Fibroblast of skin of back (primary cell): Measurements from ENCODE around the gene CAMTA1.
A peak's percentile ranks its signal among the peaks of the same experiment; 100 is the strongest.

ENCODE experiments used
- DNase-seq: peaks from one replicate; pipeline ENCODE4 v3.0.0-alpha.2; 2013

The CAMTA1 gene

DNA sequence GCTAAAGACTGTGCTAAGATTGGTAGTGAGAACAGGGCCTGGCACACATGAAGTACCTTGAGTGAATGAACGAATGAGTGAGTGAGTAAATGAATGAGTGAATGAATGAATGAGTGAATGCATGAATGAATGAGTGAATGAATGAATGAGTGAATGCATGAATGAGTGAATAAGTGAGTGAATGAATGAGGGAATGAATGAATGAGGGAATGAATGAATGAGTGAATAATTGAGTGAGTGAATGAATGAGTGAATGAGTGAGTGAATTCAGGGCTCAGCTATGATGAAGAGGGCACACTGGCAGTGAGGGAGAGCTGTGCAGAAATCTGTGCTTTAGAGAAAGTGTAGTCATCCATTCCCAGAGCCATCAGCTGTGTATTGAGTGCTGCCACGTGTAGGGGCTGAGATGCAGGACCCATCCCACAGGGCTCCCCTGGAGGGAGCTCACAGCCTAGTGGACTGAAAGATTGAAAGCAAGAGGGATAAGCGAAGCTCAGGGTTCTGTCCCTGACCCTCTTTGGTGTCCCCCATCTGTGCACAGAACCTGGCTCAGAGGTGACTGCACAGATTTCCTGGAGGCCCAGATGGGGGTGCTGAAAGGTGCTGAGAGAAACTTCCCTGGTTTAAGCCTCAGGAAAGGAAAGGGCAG, 767.9 kb downstream of the CAMTA1 start:
- DNase-seq, result no peak

DNA sequence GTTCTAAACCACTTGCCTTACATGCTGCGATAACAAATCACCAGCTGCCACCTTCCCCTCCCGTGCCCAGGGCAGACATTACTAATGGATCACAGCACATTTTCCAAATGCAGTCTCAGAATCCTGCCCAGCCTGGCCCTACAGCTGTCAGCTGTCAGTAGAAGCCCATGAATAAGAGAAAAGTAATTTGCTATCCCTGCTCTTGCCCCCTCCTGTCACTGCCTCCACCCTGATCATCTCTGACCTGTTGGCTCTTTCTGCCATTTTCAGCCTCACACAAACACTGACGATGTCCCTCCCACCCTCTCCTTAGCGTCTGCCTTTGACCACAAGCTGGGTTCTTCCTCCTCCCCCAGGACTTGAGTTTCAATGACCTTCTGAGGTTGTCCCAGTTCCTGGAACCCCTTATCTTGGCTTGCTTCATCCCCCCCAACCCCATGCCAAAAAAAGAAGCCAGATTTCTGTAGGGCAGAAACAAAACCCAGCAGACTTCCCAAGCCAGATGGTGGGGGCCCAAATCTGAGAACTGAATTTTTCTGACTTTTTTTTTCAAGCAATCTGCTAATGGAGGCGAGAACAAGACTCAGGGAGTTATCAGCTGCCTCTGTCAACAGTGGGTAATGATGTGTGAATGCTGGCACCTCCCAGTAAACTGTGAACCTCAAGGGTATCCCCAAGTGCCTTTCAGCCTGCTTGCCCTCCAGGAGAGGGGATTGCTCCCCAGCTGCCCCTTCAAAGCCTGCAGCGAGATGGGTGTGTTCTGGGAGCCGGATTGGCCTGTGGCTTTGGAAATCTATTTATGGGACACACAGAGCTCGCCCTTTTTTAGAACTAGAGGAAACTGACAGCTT, 769.4 kb downstream of the CAMTA1 start:
- no peak for DNase-seq

DNA sequence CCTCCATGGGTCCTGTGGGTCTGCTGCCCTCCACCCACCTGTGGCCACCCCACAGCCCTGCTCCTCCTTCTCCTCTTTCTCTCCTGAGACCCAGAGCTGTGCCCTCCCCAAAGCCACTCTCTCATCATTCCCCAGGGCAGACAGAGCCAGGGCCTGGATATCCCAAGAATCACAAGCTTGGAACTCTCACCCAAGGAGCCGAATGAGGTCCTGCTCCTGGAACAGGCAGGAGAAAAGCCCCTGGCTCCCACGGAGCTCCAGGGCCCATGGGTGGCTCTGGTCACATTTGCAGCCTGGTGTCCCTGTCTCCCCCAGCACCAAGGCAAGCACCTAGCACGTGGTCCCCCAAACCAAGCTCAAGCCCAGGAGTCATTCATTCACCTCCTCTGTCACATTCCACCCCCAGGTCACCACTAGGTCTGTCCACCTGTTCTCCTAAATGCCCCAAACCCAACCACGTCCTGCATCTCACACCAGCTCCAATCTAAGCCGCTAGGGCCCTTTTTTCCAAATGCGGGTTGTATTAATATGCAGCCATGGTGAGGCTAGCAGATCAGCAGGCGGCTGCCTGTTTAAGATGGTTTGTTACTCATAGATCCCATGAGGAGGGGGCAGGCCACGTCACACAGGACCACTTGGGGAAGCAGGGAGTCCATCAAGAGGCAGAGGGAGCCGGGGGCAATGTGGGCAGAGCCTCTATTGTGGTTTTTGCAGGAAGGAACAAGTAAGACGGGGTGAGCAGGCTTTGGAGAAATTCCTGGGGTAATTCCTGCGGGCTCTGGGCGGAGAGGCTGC, 770.3 kb downstream of the CAMTA1 start:
- DNase-seq, result no peak

DNA sequence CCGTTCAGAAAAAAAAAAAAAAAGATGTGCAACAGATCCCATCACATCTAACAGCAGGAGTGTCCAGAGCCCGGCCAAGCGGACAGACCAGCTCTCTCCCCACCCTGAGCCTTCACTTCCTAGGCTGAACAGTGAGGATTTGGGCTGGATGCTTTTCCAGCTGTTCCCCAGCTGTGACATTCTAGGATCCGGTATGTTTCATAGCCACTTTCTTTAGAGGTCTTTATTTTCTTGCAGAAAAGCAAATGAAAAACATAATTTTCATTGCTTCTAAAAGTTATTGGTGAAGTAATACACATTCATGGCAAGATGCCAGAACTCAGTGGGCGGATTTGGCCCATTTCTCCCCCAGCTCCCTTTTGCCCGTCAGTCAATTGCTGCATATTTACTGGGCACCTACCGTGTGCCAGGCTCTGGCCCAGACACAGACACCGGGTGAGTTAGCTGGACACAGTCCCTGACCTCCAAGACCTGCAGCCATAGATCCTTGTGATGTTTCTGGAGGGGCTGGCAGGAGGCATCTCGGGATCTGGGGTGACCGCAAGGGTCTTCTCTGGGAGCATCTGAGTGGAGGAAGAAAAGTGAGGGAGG, 772.1 kb downstream of the CAMTA1 start:
- no peak for DNase-seq

DNA sequence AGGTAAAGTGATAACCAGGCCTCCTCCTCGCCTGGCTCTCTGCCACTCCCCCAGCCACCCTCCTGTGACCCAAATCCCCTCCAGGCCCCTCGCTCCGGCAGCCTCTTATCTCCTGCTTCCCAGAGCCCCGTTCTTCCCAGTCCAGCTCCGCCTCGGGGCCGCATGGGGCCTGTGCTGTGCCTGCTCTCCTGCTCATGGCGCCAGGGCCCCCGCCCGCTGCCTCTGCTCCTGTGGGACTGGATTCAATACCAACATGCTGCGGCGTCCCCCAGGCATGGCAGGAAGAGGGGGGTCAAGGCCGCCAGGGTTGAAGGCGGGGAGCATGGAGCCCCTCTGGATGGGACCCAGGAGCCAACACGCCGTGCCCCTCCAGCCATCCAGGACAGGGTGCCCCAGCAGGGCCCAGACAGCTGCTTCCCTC, 772.8 kb downstream of the CAMTA1 start:
- no peak for DNase-seq

DNA sequence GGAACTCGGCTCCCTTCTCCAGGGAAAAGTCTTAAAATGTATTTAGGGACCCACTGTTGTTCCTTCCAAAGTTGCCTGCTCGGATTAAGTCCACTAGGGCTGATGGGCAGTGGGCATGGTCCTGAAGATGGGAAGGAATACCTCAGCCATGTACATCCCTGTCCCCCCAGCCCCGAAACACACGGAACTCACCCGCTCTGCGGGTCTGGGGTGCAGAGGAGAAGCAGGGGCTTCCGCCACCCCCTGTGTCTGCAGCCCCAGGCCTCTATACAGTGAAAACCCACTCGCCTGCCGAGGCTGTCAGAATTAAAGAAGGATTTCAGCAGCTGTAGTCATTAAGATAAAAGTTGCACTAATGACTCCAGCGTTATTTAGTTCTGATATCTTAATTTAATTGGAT, 773.2 kb downstream of the CAMTA1 start:
- DNase-seq, result no peak

DNA sequence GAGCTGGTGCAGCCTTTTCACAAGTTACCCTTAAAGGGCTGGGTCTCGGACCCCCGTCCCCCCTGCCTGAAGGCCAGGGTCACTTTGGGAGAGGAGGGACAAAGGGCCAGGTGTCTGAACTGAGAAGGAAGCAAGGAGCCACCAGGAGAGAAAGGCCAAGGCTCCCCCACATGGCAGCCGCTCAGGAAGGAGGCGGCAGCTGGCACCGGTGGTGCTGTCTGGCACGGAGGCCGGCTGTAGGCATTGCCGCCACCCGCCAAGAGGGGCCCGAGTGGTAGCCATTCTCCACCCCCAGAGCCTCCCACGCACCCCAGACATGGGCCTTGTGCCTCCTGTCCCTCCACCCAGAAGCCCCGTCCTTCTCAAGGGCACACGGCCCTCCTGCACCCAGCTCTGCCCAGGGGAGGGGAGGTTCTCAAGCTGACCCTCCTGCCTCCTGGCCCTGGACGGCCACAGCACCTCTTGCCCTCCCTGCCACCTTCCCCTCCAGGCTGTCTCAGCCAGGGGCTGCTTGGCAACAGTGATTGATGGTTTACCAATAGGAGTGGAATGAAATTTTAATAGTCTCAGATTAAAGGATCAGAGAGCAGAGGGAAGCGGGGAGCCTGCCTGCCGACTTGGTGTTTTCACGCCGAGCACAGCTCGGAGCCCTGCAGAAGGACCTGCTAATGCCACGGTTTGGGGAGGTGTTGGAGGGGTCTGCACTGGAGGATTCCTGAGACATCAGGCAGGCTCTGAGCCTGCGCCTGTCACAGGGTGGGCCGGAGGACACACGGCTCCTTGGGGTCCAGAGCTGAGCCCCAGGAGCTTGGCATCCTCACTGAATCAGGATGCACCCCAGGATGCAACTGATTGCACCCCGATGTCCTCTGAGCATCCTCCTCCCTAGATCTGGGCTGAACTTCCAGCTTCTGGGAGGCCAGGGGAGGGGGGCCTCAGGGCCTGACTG, 773.9 kb downstream of the CAMTA1 start:
- DNase-seq, result no peak

DNA sequence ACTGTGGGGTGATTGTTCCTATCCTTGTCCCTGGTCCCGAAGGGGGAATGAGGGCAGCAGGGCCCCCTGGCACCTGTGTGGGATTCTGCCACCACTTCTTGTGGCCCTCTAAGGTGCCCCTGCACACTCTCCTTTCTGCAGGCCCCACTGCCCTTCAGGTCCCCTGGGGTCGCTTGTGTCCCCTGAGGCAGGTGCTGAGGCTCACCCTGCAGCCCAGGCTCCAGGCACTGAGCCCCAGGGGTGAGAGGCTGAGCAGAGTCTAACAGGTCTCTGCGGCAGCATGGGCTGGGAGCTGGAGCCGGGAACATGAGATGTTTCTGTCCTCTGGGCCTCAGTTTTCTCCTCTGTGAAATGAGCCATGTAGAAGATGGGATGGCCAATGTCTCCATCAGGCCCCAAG, 774.9 kb downstream of the CAMTA1 start:
- no peak for DNase-seq

DNA sequence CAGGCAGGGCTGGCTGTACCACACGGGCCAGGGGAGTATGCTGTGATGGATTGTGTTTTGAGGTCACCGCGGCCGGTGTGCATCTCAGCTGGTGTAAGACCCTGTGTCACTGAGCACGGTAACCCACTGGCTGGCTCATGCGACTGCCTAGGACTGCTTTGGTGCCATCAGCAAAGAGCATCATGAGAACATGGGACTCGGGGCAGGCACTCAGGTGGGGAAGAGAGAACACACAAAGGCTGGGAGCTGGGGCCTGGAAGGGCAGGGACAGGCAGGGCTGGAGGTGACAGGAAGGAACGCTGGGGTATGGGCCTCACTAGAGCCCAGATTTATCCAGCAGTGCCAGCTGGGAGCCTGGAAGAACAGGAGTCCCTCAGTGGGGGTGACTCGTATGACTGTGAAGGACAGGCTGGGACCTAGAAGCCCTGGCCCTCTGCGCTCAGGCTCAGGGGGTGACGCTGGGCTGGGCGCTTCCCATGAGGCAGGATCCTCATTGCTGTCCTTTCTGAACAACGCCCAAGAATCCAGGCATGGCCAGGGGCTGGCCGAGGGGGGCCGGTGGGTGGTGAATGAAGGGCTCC, 775.4 kb downstream of the CAMTA1 start:
- no peak for DNase-seq

DNA sequence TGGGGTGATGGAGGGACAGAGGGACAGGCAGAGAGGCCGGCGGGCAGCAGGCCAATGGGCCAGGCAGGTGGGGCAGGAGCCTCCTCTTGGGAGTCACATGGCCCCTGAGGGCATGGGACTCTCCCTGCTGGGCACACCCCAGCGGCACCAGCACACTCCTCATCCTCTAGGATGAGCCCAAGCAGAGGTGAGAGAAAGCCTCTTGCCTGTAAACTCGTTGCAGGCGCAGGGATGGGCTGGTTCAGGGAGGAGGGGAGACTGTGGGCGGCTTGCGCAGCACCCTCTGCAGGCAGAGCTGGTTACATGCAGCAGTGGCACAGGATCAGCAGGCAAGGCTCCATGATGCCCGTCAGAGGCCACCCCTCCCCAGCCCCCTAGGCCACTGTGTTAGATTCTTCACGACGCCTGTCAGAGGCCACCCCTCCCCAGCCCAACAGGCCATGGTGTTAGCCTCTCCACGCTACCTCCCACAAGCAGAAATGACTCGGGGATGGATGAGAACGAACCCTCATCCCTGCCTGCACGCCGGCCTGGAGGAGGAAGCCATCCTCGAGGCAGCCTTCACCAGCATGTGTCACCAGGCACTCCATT, 776.2 kb downstream of the CAMTA1 start:
- peak; percentile 16 for DNase-seq

DNA sequence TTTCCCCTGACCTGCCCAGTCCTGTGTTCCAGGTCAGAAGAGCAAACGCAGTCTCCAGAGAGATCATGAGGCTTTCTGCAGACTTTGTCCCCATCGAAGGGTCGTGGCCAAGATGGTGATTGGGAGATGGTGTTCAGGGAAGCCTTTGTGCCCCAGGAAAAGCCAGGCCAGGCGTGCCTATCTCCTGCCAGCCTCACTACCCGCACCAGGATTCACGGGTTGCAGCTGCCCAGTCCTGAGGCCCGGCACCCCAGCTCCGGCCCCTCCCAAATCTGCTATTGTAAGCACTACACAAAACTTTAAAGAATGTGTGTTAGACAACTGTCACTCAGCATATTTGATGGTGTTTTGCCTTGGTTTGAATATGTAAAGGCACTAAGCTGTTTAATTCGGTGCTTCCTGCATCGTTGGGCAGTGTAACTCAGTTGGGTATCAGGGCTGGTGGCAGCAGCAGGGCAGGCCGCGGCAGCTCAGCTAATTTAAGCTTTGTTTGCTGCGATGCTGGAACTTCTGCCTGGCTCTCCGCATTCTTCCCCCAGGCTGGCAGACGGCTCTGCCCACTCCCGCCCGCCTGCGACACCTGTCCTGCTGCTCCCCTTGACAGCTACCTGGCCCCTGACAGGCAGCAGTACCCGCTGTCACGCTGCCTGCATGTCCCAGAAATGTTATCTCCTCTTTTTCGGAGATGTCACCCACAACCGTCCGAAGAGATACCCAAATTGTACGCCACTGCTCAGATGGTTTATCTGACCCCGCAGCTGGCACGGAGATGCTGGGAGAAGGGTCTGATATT, 776.9 kb downstream of the CAMTA1 start:
- DNase-seq, result no peak

DNA sequence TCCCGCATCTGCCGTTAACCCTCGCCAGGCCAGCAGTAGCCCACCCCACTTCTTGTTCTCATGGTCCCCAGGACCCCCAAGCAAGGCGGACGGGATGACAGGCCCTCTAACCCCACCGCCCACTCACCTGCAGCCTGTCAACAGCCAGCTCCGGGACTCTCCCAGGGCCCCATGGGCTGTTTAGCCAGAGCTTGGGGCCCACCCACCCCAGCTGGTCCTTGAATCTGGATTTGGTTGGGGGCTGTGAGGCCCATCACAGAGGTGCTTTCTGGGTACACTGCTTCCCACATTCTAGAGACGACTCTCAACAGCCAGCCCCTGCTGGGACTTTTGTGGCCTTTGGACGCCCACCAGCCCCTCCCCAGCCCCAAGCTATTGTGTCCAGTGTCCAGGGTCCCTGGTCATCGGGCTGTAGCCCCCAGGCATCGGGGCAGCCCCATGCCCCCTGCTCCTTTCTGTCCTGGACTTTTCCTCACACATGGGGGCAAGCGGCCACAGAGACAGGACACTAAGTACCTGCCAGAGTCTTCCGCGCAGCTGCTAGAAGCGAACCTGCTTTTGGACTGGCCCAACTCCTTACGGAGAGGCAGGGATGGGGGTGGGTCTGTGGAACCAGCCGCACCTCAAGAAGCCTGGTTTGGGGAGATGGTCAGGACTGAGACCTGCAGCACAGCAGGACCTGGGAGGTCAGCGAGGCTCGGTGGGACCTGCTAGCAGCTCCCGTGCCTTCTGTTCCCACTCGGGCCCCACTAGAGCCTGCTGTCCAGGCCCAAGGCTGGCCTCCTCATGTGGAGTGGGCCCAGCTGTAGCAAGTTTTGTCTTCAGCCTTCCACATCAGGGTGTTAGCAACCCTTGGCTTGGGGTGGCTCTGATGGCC, 777.7 kb downstream of the CAMTA1 start:
- DNase-seq, result no peak

DNA sequence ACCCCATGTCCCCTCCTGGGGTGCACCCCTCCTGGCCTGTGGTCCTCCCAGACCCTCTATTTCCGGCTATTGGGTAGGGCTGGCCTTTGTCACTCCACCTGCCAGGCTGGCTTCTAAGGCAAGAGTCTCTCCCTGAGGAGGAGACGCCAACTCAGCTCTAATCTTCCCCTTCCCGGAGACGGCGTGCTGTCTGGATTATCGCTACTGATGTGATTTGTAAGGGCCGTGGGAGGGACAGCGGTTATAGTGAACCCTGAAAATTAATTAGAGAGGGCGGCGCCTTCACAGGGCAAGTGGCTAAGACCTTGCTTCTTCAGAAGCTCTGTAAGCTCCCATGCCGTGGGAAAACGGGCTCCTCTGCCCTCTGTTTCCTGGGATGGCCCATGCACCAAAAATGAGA, 778.9 kb downstream of the CAMTA1 start:
- DNase-seq, result no peak

DNA sequence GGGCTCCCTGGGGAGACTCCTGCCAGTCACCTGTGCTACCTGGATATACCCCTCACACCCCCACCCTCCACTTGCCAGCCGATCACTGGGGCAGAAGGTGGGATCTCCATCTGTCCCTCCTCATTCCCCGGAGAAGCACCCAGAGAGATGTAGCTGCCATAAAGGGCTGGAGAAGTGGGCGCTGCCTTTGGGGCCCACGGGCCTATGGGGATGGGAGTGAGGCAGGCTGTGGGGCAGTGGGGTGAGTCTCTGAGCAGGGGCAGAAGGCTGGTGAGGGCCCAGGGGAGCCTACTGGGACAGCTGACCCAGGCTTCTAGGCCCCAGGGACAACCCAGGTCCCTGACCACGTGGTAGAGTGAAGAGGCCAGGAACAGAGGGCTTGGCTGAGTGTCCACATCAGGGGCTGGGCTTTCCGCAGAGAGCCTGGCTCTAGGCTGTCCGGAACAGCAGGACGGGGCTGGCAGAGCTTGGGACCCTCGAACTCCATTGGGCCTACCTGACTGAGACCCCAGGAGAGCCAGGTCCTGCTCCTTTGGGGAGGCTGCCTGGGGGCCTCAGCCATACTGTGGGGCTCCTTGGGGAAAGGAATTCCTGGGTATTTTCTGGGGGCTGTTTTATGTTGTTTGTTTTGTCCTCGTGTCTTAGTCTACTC, 780.0 kb downstream of the CAMTA1 start:
- DNase-seq, result no peak

DNA sequence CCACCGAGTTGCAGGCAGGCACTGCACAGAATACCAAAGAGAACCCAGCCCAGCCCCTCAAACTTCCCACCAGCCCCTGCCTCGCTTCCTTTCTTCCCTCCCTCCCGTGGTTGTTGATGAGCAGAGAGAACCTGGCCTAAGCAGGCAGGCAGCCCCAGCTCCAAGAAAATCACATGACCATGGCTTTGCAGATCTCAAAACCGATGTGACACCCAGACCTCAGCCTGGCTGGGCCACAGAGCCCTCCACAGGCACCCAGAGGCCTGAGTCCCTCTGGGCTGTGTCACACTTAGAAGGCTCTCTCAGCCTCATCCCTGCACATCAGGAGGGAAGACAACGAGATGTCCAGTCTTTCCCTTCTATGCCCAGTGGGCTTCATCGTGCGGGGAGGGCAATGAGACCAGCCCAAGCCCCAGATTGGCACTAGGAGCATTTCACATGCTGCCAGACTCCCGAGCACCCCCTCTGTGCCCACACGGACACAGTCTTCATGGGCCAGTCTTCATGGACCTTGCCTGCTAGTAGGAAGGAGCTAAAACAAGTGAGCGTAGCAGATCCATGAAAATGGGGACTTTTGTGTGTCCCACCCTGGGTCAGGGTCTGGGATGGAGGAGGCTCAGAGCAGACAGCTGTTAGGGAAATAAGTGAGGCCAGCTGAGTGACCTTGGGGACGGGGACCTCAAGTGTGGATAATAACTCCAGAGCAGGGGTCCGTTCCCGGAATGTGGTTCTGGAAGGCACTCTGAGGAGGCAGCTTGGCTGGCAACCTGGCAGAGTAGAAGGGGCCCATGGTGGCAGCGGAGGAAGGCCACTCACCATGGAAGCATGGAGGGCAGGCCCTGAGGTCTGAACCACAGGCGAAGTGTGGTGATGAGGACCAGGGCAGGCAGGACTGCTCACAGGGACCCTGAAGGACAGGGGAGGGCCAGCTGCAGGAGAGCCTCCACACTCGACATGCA, 781.4 kb downstream of the CAMTA1 start:
- no peak for DNase-seq

DNA sequence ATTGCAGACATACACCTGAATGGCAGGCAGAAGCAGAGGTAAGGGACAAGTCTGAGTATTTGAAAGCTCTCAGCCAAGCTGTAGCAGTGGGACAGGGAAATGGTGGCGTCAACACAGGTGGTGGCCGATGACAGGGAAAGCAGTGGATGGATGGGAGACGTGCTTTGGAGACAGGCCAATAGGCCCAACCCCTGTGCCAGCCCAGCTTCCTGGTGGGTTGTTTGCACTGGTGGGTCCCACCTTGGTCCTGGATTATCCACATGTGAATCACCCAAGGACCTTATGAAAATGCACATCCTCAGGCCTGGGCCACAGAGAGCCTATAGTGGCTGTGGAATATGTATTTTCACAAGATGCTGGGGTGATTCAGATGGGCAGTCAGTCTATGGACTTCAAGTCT, 782.1 kb downstream of the CAMTA1 start:
- DNase-seq, result no peak

DNA sequence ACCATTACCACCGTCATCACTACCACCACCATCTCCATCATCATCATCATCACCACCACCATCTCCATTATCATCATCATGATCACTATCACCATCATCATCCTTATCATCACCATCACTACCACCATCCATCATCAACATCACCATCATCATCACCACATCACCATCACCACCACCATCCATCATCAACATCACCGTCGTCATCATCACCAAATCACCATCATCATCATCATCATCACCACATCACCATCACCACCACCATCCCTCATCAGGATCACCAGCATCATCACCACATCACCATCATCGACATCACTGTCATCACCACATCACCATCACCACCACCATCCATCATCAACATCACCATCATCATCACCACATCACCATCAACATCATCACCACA, 782.8 kb downstream of the CAMTA1 start:
- DNase-seq, result no peak
